ENCODE measurements around the gene TRIM2. TPM values are rescaled to one million over a fixed set of nuclear protein-coding genes. Genes with fewer than 3 reads are reported as not detected.

Gene TRIM2
- total RNA-seq, 4 donors from 2014 or later: 5.8 to 18.9 (median 14.9) TPM

DNA sequence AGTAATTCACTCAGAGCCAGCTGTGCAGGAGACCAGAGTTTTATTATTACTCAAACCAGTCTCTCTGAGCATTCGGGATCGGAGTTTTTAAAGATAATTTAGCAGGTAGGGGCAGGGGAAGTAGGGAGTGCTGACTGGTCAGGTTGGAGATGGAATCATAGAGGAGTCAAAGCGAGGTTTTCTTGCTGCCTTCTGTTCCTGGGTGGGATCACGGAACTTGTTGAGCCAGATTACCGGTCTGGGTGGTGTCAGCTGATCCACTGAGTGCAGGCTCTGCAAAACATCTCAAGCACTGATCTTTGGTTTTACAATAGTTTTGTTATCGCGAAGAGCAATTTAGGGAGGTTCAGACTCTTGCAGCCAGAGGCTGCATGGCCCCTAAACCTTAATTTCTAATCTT, 63.6 kb downstream of the TRIM2 start:
- no peak overlapping the region for H3K27ac ChIP-seq
- H3K27me3 ChIP-seq: no peaks in the 10 kb centered on the region
- TF ChIP-seq POLR2A (IDR thresholded peaks at IDR 0.05): no peak
- TF ChIP-seq, protein P1, sequence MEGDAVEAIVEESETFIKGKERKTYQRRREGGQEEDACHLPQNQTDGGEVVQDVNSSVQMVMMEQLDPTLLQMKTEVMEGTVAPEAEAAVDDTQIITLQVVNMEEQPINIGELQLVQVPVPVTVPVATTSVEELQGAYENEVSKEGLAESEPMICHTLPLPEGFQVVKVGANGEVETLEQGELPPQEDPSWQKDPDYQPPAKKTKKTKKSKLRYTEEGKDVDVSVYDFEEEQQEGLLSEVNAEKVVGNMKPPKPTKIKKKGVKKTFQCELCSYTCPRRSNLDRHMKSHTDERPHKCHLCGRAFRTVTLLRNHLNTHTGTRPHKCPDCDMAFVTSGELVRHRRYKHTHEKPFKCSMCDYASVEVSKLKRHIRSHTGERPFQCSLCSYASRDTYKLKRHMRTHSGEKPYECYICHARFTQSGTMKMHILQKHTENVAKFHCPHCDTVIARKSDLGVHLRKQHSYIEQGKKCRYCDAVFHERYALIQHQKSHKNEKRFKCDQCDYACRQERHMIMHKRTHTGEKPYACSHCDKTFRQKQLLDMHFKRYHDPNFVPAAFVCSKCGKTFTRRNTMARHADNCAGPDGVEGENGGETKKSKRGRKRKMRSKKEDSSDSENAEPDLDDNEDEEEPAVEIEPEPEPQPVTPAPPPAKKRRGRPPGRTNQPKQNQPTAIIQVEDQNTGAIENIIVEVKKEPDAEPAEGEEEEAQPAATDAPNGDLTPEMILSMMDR (IDR thresholded peaks at IDR 0.05): no peak
- WGBS, 2 donors: 74 to 82% methylated on average over 7 of the region's 7 CpGs
- peaks cover 0 to 5% (median 0%) of the 10 kb centered on the region in 3 donors for H3K36me3 ChIP-seq
- no peak overlapping the region for H3K4me3 ChIP-seq
- intact Hi-C loops (cut with DNase I): no loop called here
- DNase-seq: no peak
- peaks cover 0 to 29% (median 9%) of the 10 kb centered on the region in 3 donors for H3K4me1 ChIP-seq
- peaks cover 0 to 1% (median 0%) of the 10 kb centered on the region in 3 donors for H3K9me3 ChIP-seq

DNA sequence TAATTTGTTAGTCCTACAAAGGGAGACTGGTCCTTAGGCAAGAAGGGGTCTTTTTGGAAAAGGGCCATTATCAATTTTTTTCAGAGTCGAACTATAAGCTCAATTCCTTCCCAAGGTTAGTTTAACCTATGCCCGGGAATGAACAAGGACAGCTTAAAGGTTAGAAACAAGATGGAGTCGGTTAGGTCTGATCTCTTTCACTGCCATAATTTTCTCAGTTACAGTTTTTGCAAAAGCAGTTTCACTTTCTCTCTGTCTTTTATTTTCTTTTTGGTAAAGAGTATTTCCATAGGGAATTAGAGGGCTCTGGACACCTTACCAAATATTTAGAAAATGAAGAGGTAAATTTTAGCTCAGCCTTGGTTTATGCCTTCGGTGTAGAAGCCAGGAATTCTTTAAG, 64.1 kb downstream of the TRIM2 start:
- intact Hi-C loops (cut with DNase I): no loop called here
- no peak for DNase-seq
- no peaks in the 10 kb centered on the region for H3K9me3 ChIP-seq
- no peak overlapping the region for H3K27ac ChIP-seq
- WGBS, 2 donors: 56 to 87% methylated on average over 4 of the region's 4 CpGs
- TF ChIP-seq, protein P1 (IDR thresholded peaks at IDR 0.05): no peak
- no peak for TF ChIP-seq POLR2A (IDR thresholded peaks at IDR 0.05)
- H3K27me3 ChIP-seq: no peaks in the 10 kb centered on the region
- H3K4me3 ChIP-seq: no peak overlapping the region
- H3K4me1 ChIP-seq: peaks cover 0 to 29% (median 9%) of the 10 kb centered on the region in 3 donors
- H3K36me3 ChIP-seq: peaks cover 0 to under 1% (median 0%) of the 10 kb centered on the region in 3 donors

DNA sequence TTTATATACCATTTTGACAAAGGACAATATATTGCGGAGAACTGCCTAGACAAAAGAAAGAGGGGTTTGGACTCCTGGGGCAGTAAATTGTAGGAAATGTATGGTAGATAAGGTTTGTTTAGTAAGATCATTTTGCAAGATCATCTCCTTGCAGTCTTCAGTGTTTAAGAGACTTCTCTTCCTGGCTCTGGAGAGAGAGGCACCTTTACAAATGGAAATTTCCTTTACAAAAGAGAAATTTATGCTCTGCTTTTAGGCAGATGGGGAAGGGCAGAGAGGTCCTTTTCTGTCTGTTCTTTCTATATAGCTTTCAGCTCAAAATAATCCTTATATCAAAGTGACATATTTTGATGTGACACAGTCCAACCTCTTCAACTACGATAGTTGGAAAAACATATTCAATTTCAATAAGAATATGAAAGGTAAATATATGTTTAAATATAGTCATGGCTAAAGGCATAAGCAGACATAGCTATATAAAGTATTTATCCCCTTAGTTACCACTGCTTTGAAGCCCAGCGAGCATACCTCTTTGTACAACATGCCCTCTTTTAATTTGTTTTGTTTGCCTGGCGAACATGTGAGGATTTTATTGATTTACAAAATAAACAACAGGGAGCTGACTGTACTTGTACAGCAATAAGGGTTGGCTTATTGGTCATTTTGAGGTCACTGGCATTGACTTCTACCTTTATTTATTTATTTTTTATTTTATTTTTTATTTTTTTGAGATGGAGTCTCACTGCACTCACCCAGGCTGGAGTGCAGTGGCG, 65.2 kb downstream of the TRIM2 start:
- intact Hi-C loops (cut with DNase I): no loop called here
- Histone ChIP-seq H3K27me3 (no peaks in the 10 kb centered on the region), H3K4me1 (peaks cover 0 to 29% (median 9%) of the 10 kb centered on the region in 3 donors), H3K36me3 (no peaks in the 10 kb centered on the region), H3K27ac (no peak overlapping the region), H3K4me3 (no peak overlapping the region), H3K9me3 (no peaks in the 10 kb centered on the region)
- TF ChIP-seq POLR2A (IDR thresholded peaks at IDR 0.05): no peak
- TF ChIP-seq, protein P1 (IDR thresholded peaks at IDR 0.05): no peak
- WGBS, 2 donors: 91 to 97% methylated on average over 5 of the region's 5 CpGs
- no peak for DNase-seq

DNA sequence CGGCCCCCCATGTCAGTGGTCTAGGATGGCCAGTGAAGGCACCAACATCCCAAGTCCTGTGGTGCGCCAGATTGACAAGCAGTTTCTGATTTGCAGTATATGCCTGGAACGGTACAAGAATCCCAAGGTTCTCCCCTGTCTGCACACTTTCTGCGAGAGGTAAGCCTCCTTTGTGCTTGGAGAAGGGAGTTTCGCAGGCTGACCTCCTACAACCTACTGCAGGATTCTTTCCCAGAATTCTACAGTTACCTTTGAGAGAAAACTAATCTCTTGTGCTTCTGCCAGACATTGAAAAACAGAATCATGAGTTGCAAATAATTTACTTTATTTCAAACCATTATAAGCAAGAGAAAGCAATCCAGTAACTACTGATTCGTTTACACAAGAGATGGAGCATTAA, 66.1 kb downstream of the TRIM2 start:
- TF ChIP-seq, protein P1 (IDR thresholded peaks at IDR 0.05): no peak
- TF ChIP-seq POLR2A (IDR thresholded peaks at IDR 0.05): no peak
- Histone ChIP-seq H3K4me1 (peaks cover 0 to 29% (median 9%) of the 10 kb centered on the region in 3 donors), H3K9me3 (no peaks in the 10 kb centered on the region), H3K4me3 (no peak overlapping the region), H3K36me3 (no peaks in the 10 kb centered on the region), H3K27me3 (no peaks in the 10 kb centered on the region), H3K27ac (no peak overlapping the region)
- 81 to 88% methylated on average over 6 of the region's 6 CpGs for WGBS, 2 donors
- DNase-seq: no peak
- intact Hi-C loops (cut with DNase I): no loop called here

DNA sequence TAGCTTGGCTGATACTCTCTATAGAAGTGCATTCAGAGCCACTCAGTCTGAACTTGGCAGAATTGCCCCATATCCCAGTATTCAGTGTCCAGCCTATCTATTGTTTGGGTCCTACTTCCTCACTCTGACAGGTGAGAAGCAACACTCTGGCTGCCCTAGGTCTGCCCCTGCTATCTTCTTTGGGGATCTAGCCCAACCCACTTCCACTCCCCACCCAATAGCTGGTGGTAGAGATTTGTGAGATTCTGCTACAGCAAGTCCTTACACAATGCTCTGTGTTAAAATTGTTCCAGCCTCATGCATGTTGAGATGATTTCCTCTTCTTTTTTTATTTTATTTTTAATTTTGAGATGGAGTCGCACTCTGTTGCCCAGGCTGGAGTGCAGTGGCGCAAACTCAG, 67.6 kb downstream of the TRIM2 start:
- H3K4me1 ChIP-seq: peaks cover 0 to 29% (median 9%) of the 10 kb centered on the region in 3 donors
- no peak overlapping the region for H3K4me3 ChIP-seq
- TF ChIP-seq, protein P1 (IDR thresholded peaks at IDR 0.05): no peak
- TF ChIP-seq POLR2A (IDR thresholded peaks at IDR 0.05): no peak
- WGBS, 2 donors: 80 to 100% methylated on average over 2 of the region's 2 CpGs
- no peaks in the 10 kb centered on the region for H3K27me3 ChIP-seq
- H3K9me3 ChIP-seq: no peaks in the 10 kb centered on the region
- H3K36me3 ChIP-seq: peaks cover 0 to 10% (median 0%) of the 10 kb centered on the region in 3 donors
- DNase-seq: no peak
- H3K27ac ChIP-seq: no peak overlapping the region
- intact Hi-C loops (cut with DNase I): no loop called here
